AG09309 (cell line): ENCODE measurements around the gene APLP2.

Experiments
- DNase-seq: peaks from one replicate; pipeline ENCODE4 v3.0.0-alpha.2; 2010; ENCODE audit warnings: low read depth
- H3K4me3 ChIP-seq: 2 replicates; pipeline ENCODE4 v1.5.1; 2011; ENCODE audit warnings: mild to moderate bottlenecking, low read depth, low read length, moderate library complexity; ENCODE audit not compliant: control insufficient read depth
- CTCF ChIP-seq: IDR thresholded peaks from 2 replicates; pipeline ENCODE4 v1.5.1; 2011; ENCODE audit warnings: mild to moderate bottlenecking, low read depth, low read length, inconsistent platforms; ENCODE audit not compliant: insufficient read depth, control insufficient read depth; ENCODE audit errors: missing control alignments

The APLP2 gene

GRCh38 chr11:130144861-130145281 is 75.2 kb downstream of the APLP2 start:
- no peak for DNase-seq
- no peak for TF ChIP-seq CTCF
- H3K4me3 ChIP-seq: no peak overlapping the region

DNA sequence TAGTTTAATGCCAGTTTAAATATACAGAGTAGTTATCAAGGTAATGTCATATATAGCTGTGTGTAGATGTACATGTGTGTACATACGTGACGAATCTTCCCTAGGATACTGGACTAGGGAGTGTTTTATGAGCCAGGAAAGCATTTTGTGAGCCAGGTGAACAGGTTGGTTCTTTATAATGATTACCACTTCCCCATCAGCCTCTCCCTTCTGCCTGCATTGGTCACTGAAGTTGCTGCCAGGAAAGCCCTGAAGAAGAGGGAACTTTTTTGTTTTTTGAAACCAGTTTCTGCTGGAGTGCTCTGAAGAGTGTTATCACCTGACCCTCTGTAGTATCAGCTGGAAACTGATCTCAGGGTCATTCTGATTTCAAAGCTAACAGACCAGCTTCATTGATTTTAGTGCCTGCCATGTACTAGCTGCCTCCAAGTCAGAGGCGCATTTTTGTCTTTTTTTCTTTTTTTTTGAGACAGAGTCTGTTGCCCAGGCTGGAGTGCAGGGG is 75.7 kb downstream of the APLP2 start:
- no peak for TF ChIP-seq CTCF
- DNase-seq: no peak
- no peak overlapping the region for H3K4me3 ChIP-seq

DNA sequence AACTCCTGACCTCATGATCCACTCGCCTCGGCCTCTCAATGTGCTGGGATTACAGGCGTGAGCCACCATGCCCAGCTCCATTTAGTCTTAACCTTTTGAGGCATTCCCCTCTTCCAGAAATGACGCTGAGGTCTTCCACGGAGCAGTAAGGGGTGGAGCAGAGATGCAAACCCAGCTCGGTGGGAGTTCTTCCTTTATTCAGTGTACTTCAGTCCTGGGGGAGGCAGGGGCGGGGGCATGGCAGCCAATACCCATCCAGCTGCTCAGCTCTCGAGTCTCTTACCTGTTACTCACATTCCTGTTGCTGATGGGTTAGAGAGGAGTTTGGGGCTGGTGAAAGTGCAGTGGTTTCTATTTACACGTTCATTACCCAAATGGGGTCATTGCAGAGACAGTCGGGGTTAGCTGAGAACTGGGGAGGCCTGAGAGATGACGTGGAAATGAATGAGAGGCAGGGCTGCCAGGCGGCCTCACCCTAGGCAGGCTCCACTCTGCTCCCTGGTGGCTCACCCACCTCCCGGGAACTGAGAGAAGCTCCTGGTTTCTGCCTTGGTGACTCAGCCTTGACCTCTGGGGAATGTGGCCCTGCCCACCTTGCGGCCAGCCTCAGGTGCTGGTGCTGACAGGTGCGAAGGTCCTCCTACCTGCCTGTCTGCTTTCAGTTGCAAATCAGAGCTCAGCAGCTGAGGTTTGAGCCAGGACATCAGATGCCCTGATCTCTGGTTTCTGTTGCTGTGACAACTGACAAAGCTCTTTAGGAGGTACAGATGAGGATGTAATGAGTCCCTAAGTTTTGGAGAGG is 76.5 kb downstream of the APLP2 start:
- no peak for DNase-seq
- H3K4me3 ChIP-seq: no peak overlapping the region
- TF ChIP-seq CTCF: no peak

GRCh38 chr11:130146796-130147195 is 77.1 kb downstream of the APLP2 start:
- TF ChIP-seq CTCF: no peak
- no peak overlapping the region for H3K4me3 ChIP-seq
- no peak for DNase-seq

DNA sequence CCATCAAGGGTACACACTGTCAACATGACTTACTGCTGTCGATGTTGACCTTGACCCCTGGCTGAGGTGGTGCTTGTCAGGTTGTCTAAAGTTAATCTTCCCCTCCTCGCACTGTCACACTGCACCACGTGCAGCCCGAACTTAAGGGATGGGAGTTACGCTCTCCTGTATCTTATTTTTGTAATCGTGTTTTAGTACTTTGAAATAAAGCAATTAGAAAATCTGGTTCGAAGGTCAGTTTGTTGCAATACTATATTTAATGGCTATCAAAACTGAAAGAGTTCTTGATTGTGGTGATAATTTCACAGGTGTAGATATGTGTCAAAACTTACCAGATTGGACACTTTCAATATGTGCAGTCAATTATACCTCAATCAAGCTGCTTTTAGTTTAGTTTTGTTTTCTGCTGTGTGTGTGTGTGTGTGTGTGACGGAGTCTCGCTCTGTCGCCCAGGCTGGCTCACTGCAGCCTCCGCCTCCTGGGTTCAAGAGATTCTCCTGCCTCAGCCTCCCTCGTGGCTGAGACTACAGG is 79.2 kb downstream of the APLP2 start:
- H3K4me3 ChIP-seq: no peak overlapping the region
- DNase-seq: no peak
- TF ChIP-seq CTCF: no peak

DNA sequence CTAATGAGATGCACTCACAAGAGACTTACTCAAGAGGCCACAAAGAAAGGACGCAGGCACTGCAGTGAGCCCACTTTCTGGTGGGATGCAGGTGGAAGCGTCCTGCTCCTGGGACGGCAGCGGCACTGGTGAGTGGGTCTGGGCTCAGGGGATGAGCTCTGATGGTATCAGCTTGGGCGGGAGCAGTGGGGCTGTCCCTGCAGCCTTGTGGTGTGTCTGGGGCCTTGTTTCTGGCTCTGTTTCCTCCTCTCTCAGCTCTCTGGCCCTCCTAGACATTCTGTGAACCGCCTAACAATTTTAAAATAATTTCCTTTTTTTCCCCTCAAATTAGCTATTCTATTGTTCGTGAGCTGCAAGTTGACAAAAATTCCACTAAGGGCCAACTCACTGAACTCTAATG is 81.1 kb downstream of the APLP2 start:
- no peak overlapping the region for H3K4me3 ChIP-seq
- no peak for TF ChIP-seq CTCF
- DNase-seq: no peak
